HFFc6 (cell line): ENCODE data around the gene DUSP22. TPM values are rescaled to one million over a fixed set of nuclear protein-coding genes. Genes with fewer than 3 reads are reported as not detected.
"Not testable (repeated sequence)": the region's sequence is repeated elsewhere in the genome, so short reads cannot be mapped to it uniquely, and the experiment has no call there.

Source experiments
- DNase-seq: peaks from one replicate; pipeline ENCODE4 v3.0.0-alpha.2; 2018
- H3K27ac Mint-ChIP-seq: 2 replicates; pipeline ENCODE4 v1.8.0; 2020; ENCODE audit warnings: mild to moderate bottlenecking, mixed read lengths
- H3K27me3 Mint-ChIP-seq: 2 replicates; pipeline ENCODE4 v1.8.0; 2021; ENCODE audit warnings: mild to moderate bottlenecking, moderate library complexity, mixed read lengths; ENCODE audit not compliant: insufficient read depth
- H3K36me3 Mint-ChIP-seq: 2 replicates; pipeline ENCODE4 v1.8.0; 2021; ENCODE audit warnings: low read depth, mixed read lengths
- H3K4me1 Mint-ChIP-seq: 2 replicates; pipeline ENCODE4 v1.8.0; 2020; ENCODE audit warnings: low read depth, mixed read lengths
- H3K4me3 Mint-ChIP-seq: 2 replicates; pipeline ENCODE4 v1.8.0; 2020; ENCODE audit warnings: mild to moderate bottlenecking, moderate library complexity, mixed read lengths
- H3K9me3 Mint-ChIP-seq: 2 replicates; pipeline ENCODE4 v1.8.0; 2020; ENCODE audit warnings: mild to moderate bottlenecking, mixed read lengths
- total RNA-seq, 6 experiments: library from RNA; stranded (reverse); fragmentation: NEBNext Ultra II Directional; extraction: Animal tissue kit (Norgen Biotek cat#: 25700); gene quantifications; 2 replicates in 1 of 6; 3 replicates in 5 of 6; pipeline ENCODE4 v1.2.3, GENCODE V29; 2021
- TF ChIP-seq, protein P1 (sequence below): fragments of 200-600 bp; sonication (generic); IDR thresholded peaks from 2 replicates; pipeline ENCODE4 v1.5.0; 2021; ENCODE audit warnings: antibody characterized with exemption, mild to moderate bottlenecking

DUSP22 gene
- total RNA-seq, 6 experiments from 2014 or later, result 6.8 to 11.9 (median 9.2) TPM

DNA sequence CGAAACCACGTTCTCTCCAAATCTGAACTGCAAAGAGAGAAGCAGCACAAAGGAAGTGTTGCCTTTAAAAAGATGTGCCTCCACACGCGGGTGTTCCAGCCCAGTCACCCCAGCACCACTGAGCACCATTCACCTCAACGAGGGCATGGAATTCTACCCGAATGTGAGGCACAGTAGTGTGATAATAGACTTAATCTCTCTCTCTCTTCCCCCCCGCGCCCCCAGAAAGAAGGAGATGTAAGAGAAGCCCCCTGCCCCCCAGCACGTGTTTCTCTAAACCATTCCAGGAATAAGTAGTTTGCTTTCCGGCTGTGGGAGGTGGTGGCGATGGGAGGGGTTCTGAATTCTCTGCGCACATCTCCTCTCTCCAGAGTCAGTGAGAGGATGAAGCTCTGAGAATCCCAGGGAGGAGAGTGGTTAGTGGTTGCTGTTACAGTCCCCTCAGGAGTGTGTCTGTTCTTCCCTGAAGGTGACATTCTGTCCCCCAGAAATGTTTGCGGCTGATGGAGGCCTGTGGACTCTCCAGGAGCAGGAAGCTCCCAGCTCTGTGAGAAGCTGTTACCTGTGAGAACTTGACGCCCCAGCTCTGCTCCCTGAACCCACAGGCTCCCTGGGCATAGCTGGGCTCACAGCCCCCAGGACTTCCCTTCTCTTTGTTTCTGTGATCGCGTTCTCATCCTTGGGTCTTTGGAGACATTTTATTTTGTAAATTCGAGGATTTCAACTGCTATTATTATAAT is 75.8 kb downstream of the DUSP22 start:
- H3K27ac Mint-ChIP-seq, result no peak overlapping the region
- no peak overlapping the region for H3K4me3 Mint-ChIP-seq
- H3K27me3 Mint-ChIP-seq, result peaks cover 10% of the 10 kb centered on the region
- peaks cover 7% of the 10 kb centered on the region; the same call in 1 of the 2 replicates for H3K36me3 Mint-ChIP-seq
- DNase-seq, result no peak
- peaks cover 14% of the 10 kb centered on the region for H3K9me3 Mint-ChIP-seq
- TF ChIP-seq, protein P1, sequence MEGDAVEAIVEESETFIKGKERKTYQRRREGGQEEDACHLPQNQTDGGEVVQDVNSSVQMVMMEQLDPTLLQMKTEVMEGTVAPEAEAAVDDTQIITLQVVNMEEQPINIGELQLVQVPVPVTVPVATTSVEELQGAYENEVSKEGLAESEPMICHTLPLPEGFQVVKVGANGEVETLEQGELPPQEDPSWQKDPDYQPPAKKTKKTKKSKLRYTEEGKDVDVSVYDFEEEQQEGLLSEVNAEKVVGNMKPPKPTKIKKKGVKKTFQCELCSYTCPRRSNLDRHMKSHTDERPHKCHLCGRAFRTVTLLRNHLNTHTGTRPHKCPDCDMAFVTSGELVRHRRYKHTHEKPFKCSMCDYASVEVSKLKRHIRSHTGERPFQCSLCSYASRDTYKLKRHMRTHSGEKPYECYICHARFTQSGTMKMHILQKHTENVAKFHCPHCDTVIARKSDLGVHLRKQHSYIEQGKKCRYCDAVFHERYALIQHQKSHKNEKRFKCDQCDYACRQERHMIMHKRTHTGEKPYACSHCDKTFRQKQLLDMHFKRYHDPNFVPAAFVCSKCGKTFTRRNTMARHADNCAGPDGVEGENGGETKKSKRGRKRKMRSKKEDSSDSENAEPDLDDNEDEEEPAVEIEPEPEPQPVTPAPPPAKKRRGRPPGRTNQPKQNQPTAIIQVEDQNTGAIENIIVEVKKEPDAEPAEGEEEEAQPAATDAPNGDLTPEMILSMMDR, result no peak
- no peaks in the 10 kb centered on the region for H3K4me1 Mint-ChIP-seq

DNA sequence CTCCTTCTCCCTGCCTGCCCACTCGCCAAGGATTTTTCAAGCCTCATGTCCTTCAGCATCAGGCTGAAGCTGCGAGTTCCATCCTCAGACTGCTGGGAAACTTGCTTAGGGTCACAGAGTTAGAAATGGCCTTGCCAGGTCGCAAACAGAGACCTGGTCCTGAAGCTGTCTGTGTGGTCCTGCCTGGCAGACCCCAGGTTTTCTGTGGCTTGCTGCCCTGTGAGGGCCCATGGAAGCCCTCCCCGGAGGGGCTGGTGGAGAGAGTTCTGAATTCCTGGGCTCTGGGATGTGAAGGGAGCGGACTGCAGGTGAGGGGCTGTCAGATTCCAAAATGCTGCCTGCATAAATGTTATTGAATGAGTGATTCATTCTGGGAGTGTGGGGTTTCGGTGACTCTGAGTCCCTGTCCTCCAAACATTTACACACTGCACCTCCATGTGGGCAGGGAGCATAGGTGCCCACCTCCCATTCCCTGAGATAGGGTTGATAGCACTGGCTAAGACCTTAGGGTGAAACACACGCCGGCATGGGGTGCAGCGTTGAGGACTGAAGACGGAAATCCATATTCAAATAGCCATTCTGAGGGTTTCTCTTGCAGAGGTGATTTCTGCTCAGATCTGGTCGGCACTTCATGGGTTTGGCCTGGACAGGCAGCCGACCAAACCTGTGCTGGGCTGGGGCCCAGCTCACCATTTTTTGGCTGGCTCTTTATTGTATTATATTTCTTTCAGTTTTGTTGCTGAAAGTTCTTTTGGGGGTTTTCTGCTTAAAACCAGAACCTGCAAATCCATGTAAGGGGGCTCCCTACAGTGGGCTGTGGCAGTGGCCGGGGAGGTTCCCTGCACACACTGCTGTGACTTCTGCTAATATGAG is 77.5 kb downstream of the DUSP22 start:
- no peaks in the 10 kb centered on the region for H3K36me3 Mint-ChIP-seq
- H3K27me3 Mint-ChIP-seq, result peaks cover 10% of the 10 kb centered on the region
- TF ChIP-seq, protein P1, result no peak
- no peak overlapping the region for H3K27ac Mint-ChIP-seq
- no peaks in the 10 kb centered on the region for H3K4me1 Mint-ChIP-seq
- H3K9me3 Mint-ChIP-seq, result no peaks in the 10 kb centered on the region; the same call in 1 of the 2 replicates
- DNase-seq, result no peak
- H3K4me3 Mint-ChIP-seq, result no peak overlapping the region

DNA sequence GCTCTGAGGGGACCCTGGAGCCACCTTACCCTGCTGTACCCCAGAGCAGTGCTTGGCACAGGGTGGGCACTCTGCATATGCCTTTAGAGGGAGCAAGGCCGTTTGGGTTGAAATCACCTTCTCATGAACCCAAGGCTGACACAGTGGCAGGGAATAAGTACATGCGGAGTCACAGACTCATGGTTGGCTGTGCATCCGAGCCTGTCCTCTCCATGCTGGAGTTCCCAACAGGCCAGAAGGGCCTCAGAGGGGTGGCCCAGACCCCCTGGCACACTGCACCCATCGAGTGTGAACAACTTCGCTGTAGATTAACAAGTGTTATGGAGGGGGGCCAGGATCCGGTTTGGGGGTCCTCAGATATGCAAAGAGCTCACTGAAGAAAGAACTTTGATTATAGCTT is 78.3 kb downstream of the DUSP22 start:
- TF ChIP-seq, protein P1, result no peak
- Mint-ChIP-seq H3K4me1 (no peaks in the 10 kb centered on the region), H3K27me3 (peaks cover 17% of the 10 kb centered on the region), H3K4me3 (no peak overlapping the region), H3K9me3 (no peaks in the 10 kb centered on the region; the same call in 1 of the 2 replicates), H3K36me3 (no peaks in the 10 kb centered on the region), H3K27ac (no peak overlapping the region)
- DNase-seq, result no peak

DNA sequence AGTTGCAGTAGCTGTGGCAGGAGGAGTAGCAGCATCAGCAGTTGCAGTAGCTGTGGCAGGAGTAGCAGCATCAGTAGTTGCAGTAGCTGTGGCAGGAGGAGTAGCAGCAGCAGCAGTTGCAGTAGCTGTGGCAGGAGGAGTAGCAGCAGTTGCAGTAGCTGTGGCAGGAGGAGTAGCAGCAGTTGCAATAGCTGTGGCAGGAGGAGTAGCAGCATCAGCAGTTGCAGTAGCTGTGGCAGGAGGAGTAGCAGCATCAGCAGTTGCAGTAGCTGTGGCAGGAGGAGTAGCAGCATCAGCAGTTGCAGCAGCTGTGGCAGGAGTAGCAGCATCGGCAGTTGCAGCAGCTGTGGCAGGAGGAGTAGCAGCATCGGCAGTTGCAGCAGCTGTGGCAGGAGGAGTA is 79.6 kb downstream of the DUSP22 start:
- H3K36me3 Mint-ChIP-seq, DNase-seq, H3K9me3 Mint-ChIP-seq, H3K27ac Mint-ChIP-seq, H3K4me1 Mint-ChIP-seq, H3K4me3 Mint-ChIP-seq: not testable (repeated sequence)
- H3K27me3 Mint-ChIP-seq, result peaks cover 16% of the 10 kb centered on the region

DNA sequence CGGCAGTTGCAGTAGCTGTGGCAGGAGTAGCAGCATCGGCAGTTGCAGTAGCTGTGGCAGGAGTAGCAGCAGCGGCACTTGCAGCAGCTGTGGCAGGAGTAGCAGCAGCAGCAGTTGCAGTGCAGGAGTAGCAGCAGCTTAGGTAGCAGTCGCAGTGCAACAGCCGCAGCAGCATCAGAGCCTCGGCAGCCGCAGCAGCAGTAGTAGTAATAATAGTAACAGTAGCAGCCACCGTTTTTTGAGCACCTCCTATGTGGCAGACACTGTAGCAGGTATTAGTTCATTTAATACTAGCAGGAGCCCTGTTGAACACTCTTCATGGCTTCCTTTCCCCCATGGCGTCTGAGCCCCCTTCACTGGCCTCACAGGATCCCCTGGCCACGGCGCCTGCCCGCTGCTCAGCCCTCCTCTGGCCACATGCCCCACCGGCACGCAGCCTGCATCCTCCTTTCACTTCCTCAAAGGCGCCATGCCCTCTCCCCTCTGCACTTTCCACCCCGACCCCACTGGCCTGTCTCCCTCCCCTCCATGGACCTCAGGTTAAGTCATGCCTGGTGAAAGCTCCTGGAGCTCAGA is 80.1 kb downstream of the DUSP22 start:
- H3K36me3 Mint-ChIP-seq, result no peaks in the 10 kb centered on the region
- H3K4me3 Mint-ChIP-seq, result no peak overlapping the region
- no peak overlapping the region for H3K27ac Mint-ChIP-seq
- no peak for DNase-seq
- no peaks in the 10 kb centered on the region; the same call in 1 of the 2 replicates for H3K9me3 Mint-ChIP-seq
- peaks cover 16% of the 10 kb centered on the region for H3K27me3 Mint-ChIP-seq
- TF ChIP-seq, protein P1, result no peak
- H3K4me1 Mint-ChIP-seq, result no peaks in the 10 kb centered on the region
